ENCODE results near the gene CDK10.
A peak's percentile ranks its signal among the peaks of the same experiment; 100 is the strongest.

Gene CDK10

DNA sequence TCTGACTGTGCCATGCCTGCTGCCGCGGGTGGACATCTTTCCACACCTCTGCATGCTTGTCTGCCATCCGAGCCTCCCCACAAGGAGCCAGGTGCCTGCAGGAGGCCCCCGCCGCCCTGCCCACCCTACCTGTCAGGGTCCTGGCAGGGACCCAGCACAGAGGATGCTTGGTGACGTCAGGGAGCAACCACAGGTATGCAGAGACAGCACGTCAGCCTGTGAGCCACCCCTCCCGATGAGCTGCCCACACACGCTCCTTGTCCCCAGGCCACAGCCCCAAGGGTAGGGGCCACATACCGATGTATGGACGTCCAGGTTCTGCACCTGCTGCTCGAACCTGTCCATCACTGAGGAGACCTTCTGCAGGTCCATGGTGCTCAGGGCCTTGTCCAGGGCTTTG lies 39.6 kb upstream of the CDK10 start:
- H4K20me1 ChIP-seq (ENCODE audit: insufficient read depth, low read length) = peaks cover 25% of the 10 kb centered on the region
- TF ChIP-seq, protein P1, sequence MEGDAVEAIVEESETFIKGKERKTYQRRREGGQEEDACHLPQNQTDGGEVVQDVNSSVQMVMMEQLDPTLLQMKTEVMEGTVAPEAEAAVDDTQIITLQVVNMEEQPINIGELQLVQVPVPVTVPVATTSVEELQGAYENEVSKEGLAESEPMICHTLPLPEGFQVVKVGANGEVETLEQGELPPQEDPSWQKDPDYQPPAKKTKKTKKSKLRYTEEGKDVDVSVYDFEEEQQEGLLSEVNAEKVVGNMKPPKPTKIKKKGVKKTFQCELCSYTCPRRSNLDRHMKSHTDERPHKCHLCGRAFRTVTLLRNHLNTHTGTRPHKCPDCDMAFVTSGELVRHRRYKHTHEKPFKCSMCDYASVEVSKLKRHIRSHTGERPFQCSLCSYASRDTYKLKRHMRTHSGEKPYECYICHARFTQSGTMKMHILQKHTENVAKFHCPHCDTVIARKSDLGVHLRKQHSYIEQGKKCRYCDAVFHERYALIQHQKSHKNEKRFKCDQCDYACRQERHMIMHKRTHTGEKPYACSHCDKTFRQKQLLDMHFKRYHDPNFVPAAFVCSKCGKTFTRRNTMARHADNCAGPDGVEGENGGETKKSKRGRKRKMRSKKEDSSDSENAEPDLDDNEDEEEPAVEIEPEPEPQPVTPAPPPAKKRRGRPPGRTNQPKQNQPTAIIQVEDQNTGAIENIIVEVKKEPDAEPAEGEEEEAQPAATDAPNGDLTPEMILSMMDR (IDR thresholded peaks at IDR 0.05; ENCODE audit: borderline replicate concordance, extremely low read depth, low read length, poor library complexity, severe bottlenecking) = no peak
- TF ChIP-seq EZH2 (IDR thresholded peaks at IDR 0.05; ENCODE audit: borderline replicate concordance, low read depth, low read length, severe bottlenecking) = no peak
- H3K9ac ChIP-seq (ENCODE audit: low read depth, low read length) = no peak overlapping the region
- H2AFZ ChIP-seq (ENCODE audit: low read depth, low read length) = no peak overlapping the region
- no peak overlapping the region for H3K4me3 ChIP-seq (ENCODE audit: low read depth in 1 of 2, low read length in 2 of 2)
- no peak overlapping the region for H3K27ac ChIP-seq (ENCODE audit: low read length)
- no peaks in the 10 kb centered on the region for H3K27me3 ChIP-seq (ENCODE audit: insufficient read depth, low read length, poor library complexity)
- H3K36me3 ChIP-seq (ENCODE audit: insufficient read depth, low read length) = peaks cover 55% of the 10 kb centered on the region
- ATAC-seq (ENCODE audit: insufficient read depth, low read depth) (no peak), DNase-seq (no peak)
- H3K79me2 ChIP-seq (ENCODE audit: insufficient read depth, low read length) = peaks cover 17% of the 10 kb centered on the region
- H3K9me3 ChIP-seq (ENCODE audit: insufficient read depth, low read length, severe bottlenecking) = no peaks in the 10 kb centered on the region
- H3K4me2 ChIP-seq (ENCODE audit: insufficient read depth, low read length) = no peak overlapping the region
- H3K4me1 ChIP-seq (ENCODE audit: insufficient read depth, low read length) = no peaks in the 10 kb centered on the region

GRCh38 chr16:89651584-89651983 lies 34.9 kb upstream of the CDK10 start:
- Histone ChIP-seq H3K4me2 (ENCODE audit: insufficient read depth, low read length) (no peak overlapping the region), H4K20me1 (ENCODE audit: insufficient read depth, low read length) (peaks cover 36% of the 10 kb centered on the region), H3K27me3 (ENCODE audit: insufficient read depth, low read length, poor library complexity) (no peaks in the 10 kb centered on the region), H3K27ac (ENCODE audit: low read length) (no peak overlapping the region), H3K9me3 (ENCODE audit: insufficient read depth, low read length, severe bottlenecking) (no peaks in the 10 kb centered on the region), H2AFZ (ENCODE audit: low read depth, low read length) (no peak overlapping the region), H3K4me3 (ENCODE audit: low read depth in 1 of 2, low read length in 2 of 2) (no peak overlapping the region), H3K79me2 (ENCODE audit: insufficient read depth, low read length) (peaks cover 56% of the 10 kb centered on the region), H3K36me3 (ENCODE audit: insufficient read depth, low read length) (peaks cover 51% of the 10 kb centered on the region), H3K9ac (ENCODE audit: low read depth, low read length) (no peak overlapping the region), H3K4me1 (ENCODE audit: insufficient read depth, low read length) (peaks cover 17% of the 10 kb centered on the region)
- DNase-seq (no peak), ATAC-seq (ENCODE audit: insufficient read depth, low read depth) (no peak)
- no peak for TF ChIP-seq EZH2 (IDR thresholded peaks at IDR 0.05; ENCODE audit: borderline replicate concordance, low read depth, low read length, severe bottlenecking)
- TF ChIP-seq, protein P1 (IDR thresholded peaks at IDR 0.05; ENCODE audit: borderline replicate concordance, extremely low read depth, low read length, poor library complexity, severe bottlenecking) = no peak

GRCh38 chr16:89653656-89654295 lies 32.7 kb upstream of the CDK10 start:
- H3K4me1 ChIP-seq (ENCODE audit: insufficient read depth, low read length) = peaks cover 27% of the 10 kb centered on the region
- no peaks in the 10 kb centered on the region for H3K9me3 ChIP-seq (ENCODE audit: insufficient read depth, low read length, severe bottlenecking)
- no peak overlapping the region for H2AFZ ChIP-seq (ENCODE audit: low read depth, low read length)
- H3K27ac ChIP-seq (ENCODE audit: low read length) = no peak overlapping the region; the same call in 1 of the 2 replicates
- TF ChIP-seq, protein P1 (IDR thresholded peaks at IDR 0.05; ENCODE audit: borderline replicate concordance, extremely low read depth, low read length, poor library complexity, severe bottlenecking) = no peak
- TF ChIP-seq EZH2 (IDR thresholded peaks at IDR 0.05; ENCODE audit: borderline replicate concordance, low read depth, low read length, severe bottlenecking) = no peak
- H3K36me3 ChIP-seq (ENCODE audit: insufficient read depth, low read length) = peaks cover 40% of the 10 kb centered on the region
- DNase-seq = no peak
- H3K79me2 ChIP-seq (ENCODE audit: insufficient read depth, low read length) = peaks cover 75% of the 10 kb centered on the region
- H3K27me3 ChIP-seq (ENCODE audit: insufficient read depth, low read length, poor library complexity) = no peaks in the 10 kb centered on the region
- H3K4me2 ChIP-seq (ENCODE audit: insufficient read depth, low read length) = peak overlapping the region; percentile 28; the same call in 1 of the 2 replicates
- H3K4me3 ChIP-seq (ENCODE audit: low read depth in 1 of 2, low read length in 2 of 2) = no peak overlapping the region
- no peak for ATAC-seq (ENCODE audit: insufficient read depth, low read depth)
- no peak overlapping the region for H3K9ac ChIP-seq (ENCODE audit: low read depth, low read length)
- peaks cover 39% of the 10 kb centered on the region for H4K20me1 ChIP-seq (ENCODE audit: insufficient read depth, low read length)
